Fibroblast of gingiva (primary cell): ENCODE results near the gene CAMKMT.

Experiments used
- DNase-seq: peaks from one replicate; pipeline ENCODE4 v3.0.0-alpha.2; 2011; ENCODE audit warnings: low read depth

CAMKMT gene

DNA sequence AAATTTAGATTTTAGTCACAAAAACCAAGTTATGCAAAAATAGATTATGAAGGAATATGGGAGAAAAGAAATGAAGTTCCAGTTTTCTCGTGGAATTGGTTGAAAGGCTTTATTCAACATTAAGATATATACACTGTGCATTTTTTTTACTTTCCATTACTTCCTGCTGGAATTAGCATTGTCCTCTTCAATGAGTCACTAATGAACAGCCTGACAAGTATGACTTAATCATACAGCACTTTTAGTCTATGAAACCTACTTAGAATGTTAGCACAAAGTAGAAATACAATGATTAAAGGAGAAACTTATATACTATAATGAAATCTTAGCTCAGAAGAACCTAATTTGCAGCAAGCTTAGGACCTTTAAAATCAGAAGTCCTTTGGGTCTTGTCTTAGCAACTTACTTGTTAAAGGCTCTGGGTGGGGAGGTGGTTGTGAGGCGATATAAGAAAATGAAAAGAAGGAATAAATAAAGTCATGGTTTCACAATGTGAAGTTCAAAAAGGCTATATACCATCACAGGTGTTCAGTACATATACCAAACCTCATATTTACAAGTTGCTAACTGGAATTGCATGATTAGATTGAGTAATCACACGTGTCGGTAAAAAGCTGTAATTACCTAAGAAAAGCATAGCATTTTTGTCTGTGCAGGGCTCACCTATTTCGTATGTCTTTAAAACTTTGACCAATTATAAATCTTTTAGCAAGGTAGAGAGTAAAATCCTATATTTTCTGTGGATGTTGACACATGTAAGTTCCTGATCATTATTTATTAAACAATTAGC, 236.8 kb downstream of the CAMKMT start:
- no peak for DNase-seq

DNA sequence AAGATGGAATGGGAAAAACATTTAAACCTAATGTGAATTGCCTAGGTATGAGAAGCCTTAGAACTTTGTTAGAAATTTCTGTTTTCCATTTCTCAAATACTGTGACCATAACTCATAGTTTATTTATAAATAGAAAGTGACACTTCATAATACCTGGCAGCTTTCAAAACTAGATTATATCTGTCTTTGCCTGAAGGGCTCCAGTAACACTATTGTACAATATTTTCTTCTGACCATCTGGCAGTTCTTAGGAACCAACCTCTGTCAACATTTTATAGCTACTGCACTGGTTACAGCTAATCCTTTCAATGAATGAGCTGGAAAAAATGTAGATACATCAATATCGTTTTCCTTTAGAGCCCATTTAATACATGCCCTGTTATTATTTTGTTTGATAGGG, 237.4 kb downstream of the CAMKMT start:
- DNase-seq: peak; percentile 14

DNA sequence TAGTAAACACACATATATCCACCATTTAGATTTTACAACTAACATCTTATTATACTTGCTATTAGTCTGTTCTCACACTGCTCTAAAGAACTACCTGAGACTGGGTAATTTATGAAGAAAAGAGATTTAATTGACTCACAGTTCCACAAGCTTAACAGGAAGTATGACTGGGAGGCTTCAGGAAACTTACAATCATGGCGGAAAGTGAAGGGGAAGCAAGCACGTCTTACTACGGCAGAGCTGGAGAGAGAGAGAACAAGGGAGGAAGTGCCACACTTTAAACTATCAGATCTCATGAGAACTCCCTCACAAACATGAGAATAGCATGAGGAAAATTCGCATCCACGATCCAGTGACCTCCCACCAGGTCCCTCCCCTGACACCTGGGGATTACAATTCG, 240.7 kb downstream of the CAMKMT start:
- no peak for DNase-seq

DNA sequence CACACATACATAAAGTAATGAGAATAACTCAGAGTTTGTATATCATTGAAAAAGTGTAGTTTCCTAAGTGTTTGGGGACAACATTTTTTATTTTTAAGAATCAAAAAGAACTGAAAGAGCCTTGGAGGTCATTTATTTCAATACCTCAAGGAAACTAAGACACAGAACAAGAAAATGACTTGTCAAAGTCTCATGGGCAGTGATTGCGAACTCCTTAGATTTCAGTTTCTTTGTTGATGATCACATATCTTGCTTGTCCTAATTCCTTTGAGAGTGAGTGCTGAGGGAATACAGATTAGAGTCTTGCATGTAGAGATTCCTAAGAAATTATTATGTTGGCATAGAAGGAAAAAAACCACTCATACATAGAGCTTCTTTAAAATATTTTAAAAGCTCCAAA, 243.8 kb downstream of the CAMKMT start:
- no peak for DNase-seq

DNA sequence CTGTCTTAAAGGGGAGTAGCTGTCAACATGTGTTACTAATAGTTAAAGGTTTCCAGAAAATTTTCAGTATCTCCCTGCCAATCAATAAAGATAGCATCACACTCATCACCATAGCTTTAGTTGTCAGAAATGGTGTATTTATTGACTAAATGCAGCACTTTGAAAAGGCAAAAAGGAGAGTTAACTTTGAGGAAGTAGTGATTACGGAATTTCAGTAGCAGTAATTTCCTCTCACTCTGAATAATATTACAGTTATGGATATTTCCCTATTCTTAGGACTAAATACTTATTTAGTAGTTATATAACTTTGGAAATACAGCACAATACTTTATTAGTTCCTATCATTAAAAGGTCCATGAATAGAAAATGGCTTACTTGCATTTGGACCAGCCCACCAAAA, 250.5 kb downstream of the CAMKMT start:
- no peak for DNase-seq

DNA sequence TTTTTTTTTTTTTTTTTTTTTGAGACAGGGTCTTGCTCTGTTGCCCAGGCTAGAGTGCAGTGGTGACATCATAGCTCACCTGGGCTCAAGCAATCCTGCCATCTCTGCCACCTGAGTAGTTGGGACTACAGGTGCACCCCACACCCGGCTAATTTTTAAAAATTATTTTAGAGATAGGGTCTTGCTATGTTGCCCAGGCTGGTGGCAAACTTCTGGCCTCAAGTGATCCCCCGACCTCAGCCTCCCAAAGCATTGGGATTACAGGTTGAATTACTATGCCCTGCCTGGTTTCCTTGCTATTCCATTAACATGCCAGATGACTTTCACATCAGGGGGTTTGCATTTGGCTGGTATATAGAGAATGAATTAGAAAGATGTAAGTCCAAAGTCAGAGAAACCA, 253.2 kb downstream of the CAMKMT start:
- no peak for DNase-seq

DNA sequence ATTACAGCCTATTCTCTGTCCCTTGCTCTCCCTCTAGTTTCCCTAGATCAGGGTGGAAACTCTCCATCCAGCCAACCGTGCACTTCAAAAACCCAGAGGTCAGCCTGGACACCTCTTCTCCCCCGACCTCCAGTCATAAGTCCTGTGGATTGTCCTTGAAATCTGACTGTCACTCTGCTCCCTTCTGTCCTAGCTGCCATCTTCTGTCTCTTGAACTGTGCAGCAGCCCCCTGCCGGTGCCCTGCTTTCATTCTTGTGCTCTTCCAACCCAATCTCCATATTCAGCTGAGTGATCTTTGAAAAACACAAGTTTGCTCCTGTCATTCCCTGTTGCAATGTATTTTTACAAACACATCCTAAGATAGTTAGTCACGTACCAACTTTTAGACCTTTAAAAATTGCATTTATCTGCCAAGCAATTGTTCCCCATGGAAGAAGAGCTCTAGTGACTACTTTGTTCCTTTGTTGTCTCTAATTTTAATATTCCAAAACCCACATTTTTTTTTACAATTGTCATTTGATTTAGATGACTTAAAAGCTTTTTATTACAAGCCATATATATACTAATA, 254.3 kb downstream of the CAMKMT start:
- no peak for DNase-seq

DNA sequence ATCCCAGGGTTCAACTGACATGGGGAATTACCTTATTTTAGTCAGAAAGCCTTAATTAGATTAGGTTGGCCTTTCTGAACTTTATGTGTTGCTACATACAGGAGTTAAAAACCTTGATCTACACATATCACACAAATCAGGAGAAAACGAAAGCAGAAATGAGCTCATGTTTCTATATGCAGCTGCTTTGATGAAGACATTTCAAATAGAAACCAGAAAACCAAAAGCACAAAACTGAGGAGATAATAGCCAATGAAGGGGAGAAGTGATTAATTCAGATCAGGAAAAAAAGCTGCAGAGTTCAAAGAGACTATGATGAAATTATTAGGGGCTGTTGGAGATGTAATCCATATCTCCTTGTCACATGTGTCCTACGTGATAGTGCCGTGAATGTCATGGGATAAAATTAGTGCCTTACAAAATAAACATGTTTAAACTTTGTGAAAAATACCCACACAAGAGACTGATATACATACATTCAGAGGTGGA, 255.0 kb downstream of the CAMKMT start:
- no peak for DNase-seq

DNA sequence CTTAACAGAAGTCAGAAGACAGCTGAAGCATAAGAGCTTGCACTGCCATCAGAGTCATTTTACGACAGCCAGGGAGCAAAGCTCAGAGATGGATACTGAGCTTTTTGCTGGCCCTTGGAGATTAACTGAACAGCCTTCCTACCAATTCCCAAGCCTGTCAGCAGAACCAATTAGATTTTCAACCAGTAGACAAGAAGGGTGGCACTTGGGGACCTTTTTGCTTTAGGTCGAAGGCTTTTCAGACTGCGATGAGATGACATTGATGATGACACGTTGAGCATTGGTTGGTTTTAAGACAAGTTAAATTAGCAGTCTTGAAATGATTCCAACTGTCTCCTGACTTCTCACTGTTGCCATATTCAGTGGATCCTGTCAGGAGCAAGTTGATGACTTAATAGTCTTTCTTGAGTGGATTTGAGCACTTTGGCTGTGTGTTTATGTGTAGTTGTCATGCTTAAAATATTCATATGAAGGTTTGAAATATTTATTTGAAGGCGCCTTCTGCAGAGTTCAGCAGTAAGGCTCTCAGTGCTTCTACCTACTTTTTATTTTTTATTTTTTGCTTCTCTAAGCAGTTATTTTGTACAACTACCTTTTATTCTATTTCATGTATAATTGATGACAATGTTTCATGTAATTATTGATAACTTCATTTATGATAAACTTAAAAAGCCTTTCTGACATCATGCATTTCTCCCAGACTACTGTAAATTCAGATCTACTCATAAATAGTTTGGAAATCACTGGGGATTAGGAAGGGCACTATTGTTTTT, 256.7 kb downstream of the CAMKMT start:
- DNase-seq: no peak

DNA sequence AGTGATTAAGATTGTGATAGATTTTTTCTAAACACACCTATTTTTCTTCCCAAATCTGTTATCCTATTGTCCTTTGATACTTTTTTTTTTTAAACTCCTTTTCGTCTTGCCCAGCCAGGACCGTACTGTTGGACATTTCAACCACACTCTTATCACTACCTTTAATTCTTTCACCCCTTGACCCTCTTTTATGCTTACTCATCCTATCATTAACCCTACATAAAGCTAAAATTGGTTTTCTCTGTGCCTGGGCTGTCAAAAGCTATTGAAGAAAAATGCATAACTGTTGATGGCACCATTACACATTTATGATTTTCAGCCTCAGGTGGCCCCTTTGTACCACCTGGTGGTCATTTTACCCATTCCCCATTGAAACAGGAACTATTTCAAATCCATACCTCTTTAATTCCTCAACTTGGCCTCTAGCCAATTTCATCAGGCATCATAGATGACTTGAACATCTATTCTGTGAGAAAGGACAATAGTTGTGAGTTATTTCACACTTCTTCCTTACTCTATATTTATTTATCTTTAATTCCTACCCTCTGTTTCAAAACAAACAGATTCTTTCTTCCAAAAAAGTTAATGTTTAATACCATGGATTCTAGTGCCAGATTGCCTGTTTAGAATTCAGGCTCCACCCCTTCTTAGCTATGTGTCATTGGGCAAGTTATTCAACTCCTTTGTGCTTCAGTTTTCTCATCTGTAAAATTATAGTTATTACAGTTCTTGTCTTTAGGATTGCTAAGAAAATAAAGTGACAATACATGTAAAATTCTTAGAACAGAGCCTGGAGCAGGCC, 258.6 kb downstream of the CAMKMT start:
- DNase-seq: no peak

DNA sequence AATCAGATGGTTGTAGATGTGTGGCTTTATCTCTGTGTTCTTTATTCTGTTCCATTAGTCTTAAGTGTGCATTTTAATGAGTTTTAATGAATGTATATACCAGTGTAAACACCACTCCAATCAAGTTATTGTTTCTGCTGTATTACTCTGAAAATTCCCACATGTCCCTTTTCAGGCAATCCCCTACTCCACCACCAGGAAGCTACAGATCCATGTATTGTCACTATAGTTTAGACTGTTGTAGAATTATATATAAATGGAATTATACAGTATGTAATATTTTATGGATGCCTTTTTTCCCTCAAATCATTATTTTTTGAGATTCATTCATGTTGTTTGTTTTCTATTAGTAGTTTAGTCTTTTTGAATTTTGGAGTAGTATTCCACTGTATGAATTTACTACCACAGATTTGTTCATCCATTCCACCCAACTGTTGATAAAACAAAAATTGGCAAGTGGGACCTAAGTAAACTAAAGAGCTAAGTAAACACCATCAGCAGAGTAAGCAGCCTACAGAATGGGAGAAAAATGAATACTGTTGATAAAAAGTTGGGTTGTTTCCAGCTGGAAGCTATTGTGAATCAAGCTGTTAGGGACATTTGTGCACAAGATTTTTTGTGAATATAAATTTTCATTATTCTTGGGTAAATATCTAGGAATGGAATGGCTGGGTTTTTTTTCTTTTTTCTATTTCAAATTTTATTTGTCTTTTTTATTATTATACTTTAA, 262.0 kb downstream of the CAMKMT start:
- DNase-seq: no peak

DNA sequence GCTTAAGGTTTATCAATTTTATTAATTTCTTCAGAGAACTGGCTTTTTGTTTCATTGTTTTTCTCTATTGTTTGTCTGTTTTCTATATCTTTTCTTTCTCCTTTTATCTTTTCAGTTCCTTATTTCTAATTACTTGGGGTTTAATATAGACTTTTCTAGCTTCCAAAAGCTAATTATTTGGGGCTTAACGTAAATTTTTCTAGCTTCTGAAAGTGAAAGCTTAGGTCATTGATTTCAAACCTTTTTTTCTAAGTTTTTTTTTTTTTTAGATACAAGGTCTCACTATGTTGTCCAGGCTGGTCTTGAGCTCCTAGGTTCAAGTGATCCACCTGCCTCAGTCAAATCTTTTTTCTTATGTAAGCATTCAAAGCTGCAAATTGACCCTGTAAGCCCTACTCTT, 266.6 kb downstream of the CAMKMT start:
- no peak for DNase-seq

DNA sequence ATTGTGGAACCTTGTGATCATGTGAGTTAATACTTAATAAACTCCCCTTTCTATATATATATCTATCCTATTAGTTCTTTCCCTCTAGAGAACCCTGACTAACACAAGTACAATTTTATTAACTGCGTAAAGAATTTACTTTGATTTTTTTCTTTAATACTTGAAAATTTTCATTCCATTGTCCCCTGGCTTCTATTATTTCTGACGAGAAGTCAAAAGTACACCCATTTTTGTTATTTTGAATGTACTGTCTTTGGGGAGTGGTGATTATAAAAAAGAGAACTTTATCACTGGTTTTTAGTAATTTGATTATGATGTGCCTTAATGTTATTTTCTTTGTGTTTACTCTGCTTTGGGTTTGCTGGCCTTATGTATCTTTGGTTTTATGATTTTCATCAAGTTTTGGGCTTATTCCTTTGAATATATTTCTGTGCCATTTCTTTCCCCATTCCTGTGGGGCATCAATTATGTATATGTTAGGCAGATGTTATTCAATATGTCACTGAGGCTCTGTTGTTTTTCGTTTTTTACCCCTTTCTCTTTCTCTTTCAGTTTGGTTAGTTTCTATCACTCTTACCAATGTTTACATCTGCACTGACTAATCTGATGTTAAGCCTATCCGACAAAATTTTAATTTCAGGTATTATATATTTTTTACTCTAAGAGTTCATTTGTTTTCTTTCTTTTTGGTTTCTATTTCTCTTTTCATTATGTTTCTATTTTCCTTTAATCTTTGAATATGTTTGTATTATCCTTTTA, 271.4 kb downstream of the CAMKMT start:
- no peak for DNase-seq

DNA sequence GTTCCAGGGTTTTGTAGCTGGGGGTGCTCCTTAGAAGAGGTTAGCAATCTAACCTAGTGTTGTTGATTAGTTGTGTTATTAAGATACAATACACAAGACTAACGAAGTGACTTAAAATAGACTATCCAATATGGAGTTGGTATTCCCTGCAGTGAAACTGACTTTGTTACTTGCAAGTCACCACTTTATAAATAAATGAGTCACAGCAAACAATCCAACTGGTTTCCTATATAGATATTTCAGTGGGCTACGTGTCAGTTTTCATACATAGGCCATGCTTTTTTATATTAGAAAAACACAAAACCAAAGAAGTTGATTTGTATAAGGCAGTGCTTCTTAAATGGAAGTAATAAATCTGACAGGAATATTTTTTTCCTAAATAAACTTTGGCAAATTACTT, 274.0 kb downstream of the CAMKMT start:
- no peak for DNase-seq

DNA sequence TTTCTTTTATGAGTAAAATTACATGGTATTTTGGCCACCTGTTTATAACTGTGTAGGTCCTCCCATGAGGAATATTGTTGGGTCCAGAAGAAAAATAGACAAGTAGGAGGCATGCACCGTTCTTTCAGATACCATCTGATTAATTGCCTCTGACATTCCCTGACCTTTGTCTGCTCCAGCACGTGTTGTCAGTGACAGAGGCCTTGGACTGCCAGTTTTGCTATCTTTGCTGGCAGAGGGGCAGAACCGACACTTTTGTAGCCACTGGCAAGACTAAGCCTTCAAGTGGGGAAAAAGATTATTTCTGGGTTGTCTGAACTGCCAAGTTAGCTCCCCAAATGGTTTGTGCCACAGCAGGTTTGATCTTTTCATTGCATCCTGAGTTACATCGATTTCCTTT, 276.9 kb downstream of the CAMKMT start:
- DNase-seq: no peak

DNA sequence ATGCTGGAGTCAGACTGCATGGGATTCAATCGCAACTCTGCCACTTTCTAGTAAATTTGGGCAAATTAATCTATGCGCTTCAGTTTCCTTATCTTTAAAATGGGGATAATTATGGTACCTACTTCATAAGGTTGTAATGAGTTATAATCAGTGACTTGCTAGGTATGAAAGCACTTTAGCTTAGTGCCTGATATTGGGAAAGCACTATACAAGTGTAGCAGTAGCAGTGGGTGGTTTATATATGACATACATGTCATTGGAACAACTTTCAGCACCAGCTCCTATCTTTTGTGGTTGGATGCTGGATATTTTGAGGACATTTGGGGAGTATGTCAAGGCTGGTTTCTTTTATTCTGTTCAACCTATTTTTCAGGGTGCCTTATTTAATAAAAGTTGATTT, 277.7 kb downstream of the CAMKMT start:
- DNase-seq: no peak

DNA sequence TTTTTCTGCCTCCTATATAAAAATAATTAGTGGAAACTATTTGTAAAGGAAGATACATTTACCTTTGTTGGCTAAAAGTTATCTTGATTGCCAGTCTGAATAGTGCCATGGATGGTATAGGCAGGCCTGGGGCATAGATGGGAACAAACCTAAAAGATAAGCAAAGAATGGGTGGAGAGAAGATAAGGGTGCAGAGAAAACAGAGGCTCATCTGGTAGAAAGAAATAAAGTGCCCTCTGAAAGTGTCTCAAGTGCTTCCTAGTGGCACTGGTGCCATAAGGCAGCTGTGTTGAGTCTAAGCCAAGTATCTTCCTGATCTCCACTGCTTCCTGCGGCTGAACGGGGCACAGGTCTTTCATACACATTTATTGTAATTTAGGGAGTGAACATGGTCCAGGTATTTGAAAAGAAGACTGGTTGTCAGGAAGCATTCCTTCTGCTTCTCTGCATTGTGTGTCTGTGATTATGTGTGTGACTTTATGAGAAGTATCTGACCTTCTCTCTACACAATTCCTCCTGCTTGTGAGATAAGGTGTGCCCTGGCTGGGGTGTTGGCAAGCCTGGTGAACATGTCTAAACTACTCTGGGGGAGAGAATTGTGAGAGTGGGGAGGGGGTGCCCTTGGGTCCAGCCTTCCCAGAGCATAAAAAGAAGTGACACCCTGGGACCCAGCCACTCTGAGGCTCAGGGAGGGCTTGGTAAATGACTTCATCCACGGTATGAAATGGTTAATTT, 280.5 kb downstream of the CAMKMT start:
- no peak for DNase-seq

DNA sequence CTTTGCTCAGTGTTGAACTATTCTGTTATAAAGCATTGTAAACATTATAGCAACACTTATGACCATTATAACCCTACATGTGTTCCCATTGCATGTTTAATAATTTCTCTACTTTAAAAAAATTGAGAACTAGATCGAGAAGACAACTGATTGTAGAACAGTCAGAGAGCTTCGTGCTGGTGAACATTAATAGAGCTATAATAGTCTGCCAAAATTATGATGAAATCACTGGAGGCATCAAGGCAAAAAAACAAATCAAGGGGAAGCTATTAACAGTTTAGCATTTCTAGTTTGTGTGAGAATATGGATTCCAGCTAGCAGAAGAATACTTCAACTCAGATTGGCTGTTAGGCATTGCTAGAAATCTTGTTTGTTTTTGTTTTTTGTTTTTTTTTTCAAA, 284.2 kb downstream of the CAMKMT start:
- peak; percentile 6 for DNase-seq

DNA sequence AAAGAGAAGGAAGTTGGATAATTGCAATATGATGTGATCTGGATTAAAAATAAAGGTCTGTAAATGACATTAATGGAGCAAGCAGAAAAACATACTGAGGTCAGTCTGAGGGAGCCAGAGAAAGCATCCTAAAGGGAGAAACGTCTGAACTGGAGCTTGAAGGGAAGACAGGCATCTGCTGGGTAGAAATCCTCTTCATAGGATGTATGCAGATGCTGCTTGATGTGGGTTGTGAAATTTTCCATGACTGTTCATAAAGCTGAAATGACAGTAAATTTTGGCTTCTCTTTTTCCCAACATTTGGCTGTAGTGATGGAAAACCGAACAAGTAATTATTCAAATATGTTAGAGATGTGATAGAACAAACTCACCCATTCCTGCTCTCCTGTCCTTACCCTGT, 287.6 kb downstream of the CAMKMT start:
- peak; percentile 88 for DNase-seq

DNA sequence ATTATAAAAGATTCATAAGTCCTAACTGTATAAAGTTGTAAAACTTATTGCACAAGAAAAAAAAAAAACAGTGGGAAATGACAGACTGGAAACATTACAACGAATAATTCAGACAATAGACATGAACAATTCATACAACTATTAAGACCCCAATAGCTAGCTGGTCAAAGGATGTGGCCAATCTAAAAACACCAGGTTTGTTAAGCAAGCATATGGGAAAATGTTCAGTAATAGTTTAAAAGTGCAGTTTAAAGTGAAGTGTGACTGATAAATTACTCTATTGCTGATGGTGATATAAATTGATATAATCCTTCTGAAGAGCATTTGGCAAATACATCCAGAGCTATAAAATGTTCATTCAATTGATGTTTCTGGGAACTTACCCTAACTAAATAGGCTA, 289.0 kb downstream of the CAMKMT start:
- no peak for DNase-seq
